Caco-2 (cell line): ENCODE measurements around the gene GRID1. TPM values are rescaled to one million over a fixed set of nuclear protein-coding genes. Genes with fewer than 3 reads are reported as not detected.

Source experiments
- BruUV-seq: library from RNA; stranded (reverse); fragments of 400-500 nt; replicated peaks from 2 replicates; lab custom pipeline; 2021; lab: Mats Ljungman, UMichigan
- CTCF ChIA-PET: fragments of 300-600 bp; sonication (Branson Sonifier 250); formaldehyde crosslinking; loops from one replicate; lab custom pipeline; 2022; ENCODE audit warnings: antibody characterized with exemption; lab: Charles Lee
- POLR2A ChIA-PET: fragments of 300-600 bp; sonication (Branson Sonifier 250); formaldehyde crosslinking; loops from one replicate; lab custom pipeline; 2022; ENCODE audit warnings: antibody characterized with exemption; lab: Charles Lee
- DNase-seq, 2 experiments: peaks; one replicate each; pipeline versions ENCODE4 v3.0.0 to v3.0.0-alpha.2; 2020 to 2022
- H3K27me3 ChIP-seq: replicated peaks from 2 replicates; pipeline ENCODE4 v1.6.0; 2011; ENCODE audit warnings: low read length; ENCODE audit not compliant: control insufficient read depth, insufficient read depth
- H3K36me3 ChIP-seq: 2 replicates; pipeline ENCODE4 v1.5.1; 2011; ENCODE audit warnings: low read length; ENCODE audit not compliant: control insufficient read depth, insufficient read depth
- H3K4me1 ChIP-seq: fragments of 250-450 bp; sonication (Bioruptor Pico); 2 replicates; pipeline ENCODE4 v1.5.1; 2020; ENCODE audit warnings: mild to moderate bottlenecking
- H3K4me3 ChIP-seq: 2 replicates; pipeline ENCODE4 v1.5.1; 2011; ENCODE audit warnings: low read depth, mild to moderate bottlenecking, control low read depth, low read length
- H3K9me3 ChIP-seq: fragments of 250-450 bp; sonication (Bioruptor Pico); 2 replicates; pipeline ENCODE4 v1.5.1; 2020; ENCODE audit warnings: mild to moderate bottlenecking, moderate library complexity
- H3K27ac Mint-ChIP-seq: one replicate; pipeline ENCODE4 v1.8.0; 2022; ENCODE audit warnings: mixed read lengths; ENCODE audit not compliant: unreplicated experiment
- H3K27me3 Mint-ChIP-seq: one replicate; pipeline ENCODE4 v1.8.0; 2022; ENCODE audit warnings: mixed read lengths; ENCODE audit not compliant: insufficient read depth, unreplicated experiment
- H3K36me3 Mint-ChIP-seq: one replicate; pipeline ENCODE4 v1.8.0; 2022; ENCODE audit warnings: mild to moderate bottlenecking, mixed read lengths; ENCODE audit not compliant: insufficient read depth, unreplicated experiment
- H3K4me1 Mint-ChIP-seq: one replicate; pipeline ENCODE4 v1.8.0; 2022; ENCODE audit warnings: low read depth, mixed read lengths; ENCODE audit not compliant: unreplicated experiment
- H3K4me3 Mint-ChIP-seq: one replicate; pipeline ENCODE4 v1.8.0; 2022; ENCODE audit warnings: mild to moderate bottlenecking, moderate library complexity, mixed read lengths; ENCODE audit not compliant: unreplicated experiment
- H3K9me3 Mint-ChIP-seq: one replicate; pipeline ENCODE4 v1.8.0; 2022; ENCODE audit warnings: mixed read lengths; ENCODE audit not compliant: unreplicated experiment
- CTCF ChIP-seq, 2 experiments: fragments of 200-600 bp in 1 of 2; IDR thresholded peaks; 1 replicate in 1 of 2; 2 replicates in 1 of 2; pipeline versions ENCODE4 v1.5.1 to v1.8.0; 2011 to 2022; ENCODE audit warnings: antibody characterized with exemption in 1 of 2, control low read depth in 1 of 2, inconsistent platforms in 1 of 2, low read depth in 1 of 2, low read length in 1 of 2, mild to moderate bottlenecking in 1 of 2, moderate library complexity in 1 of 2; ENCODE audit not compliant: insufficient read depth in 1 of 2, severe bottlenecking in 1 of 2, unreplicated experiment in 1 of 2
- intact Hi-C: fragments of 100-400 bp; cut with micrococcal nuclease; formaldehyde crosslinking; loops from one replicate; pipeline ENCODE4 v1.10.0; 2022; ENCODE audit not compliant: unreplicated experiment
- total RNA-seq: library from RNA; stranded (reverse); gene quantifications from 2 replicates; pipeline ENCODE4 v1.2.3, GENCODE V29; 2022

The GRID1 gene
- total RNA-seq, 1 experiment from 2014 or later: 8.0 TPM

GRCh38 chr10:85603151-85603940 lies 763.2 kb downstream of the GRID1 start:
- no peaks in the 10 kb centered on the region for H3K9me3 Mint-ChIP-seq
- Histone ChIP-seq H3K4me1 (no peaks in the 10 kb centered on the region), H3K36me3 (no peaks in the 10 kb centered on the region), H3K9me3 (no peaks in the 10 kb centered on the region), H3K27me3 (no peaks in the 10 kb centered on the region), H3K4me3 (no peak overlapping the region)
- ChIA-PET CTCF (no interaction called here), POLR2A (no interaction called here)
- intact Hi-C loops: no loop called here
- TF ChIP-seq CTCF (IDR thresholded peaks at IDR 0.05; ENCODE audit: insufficient read depth in 1 of 2, low read depth in 1 of 2, low read length in 1 of 2, severe bottlenecking in 1 of 2, unreplicated experiment in 1 of 2): no peak
- H3K36me3 Mint-ChIP-seq: no peaks in the 10 kb centered on the region
- no TSS peak for BruUV-seq
- no peaks in the 10 kb centered on the region for H3K27me3 Mint-ChIP-seq
- no peak overlapping the region for H3K27ac Mint-ChIP-seq
- DNase-seq: no peak
- H3K4me1 Mint-ChIP-seq: peaks cover 12% of the 10 kb centered on the region
- H3K4me3 Mint-ChIP-seq: no peak overlapping the region

GRCh38 chr10:85602713-85603112 lies 763.9 kb downstream of the GRID1 start:
- H3K4me1 Mint-ChIP-seq: peaks cover 12% of the 10 kb centered on the region
- no peak for DNase-seq
- ChIA-PET CTCF (no interaction called here), POLR2A (no interaction called here)
- H3K27ac Mint-ChIP-seq: no peak overlapping the region
- Histone ChIP-seq H3K4me3 (no peak overlapping the region), H3K4me1 (no peaks in the 10 kb centered on the region), H3K9me3 (no peaks in the 10 kb centered on the region), H3K27me3 (no peaks in the 10 kb centered on the region), H3K36me3 (no peaks in the 10 kb centered on the region)
- intact Hi-C loops: no loop called here
- no peak for TF ChIP-seq CTCF (IDR thresholded peaks at IDR 0.05; ENCODE audit: insufficient read depth in 1 of 2, low read depth in 1 of 2, low read length in 1 of 2, severe bottlenecking in 1 of 2, unreplicated experiment in 1 of 2)
- no peaks in the 10 kb centered on the region for H3K36me3 Mint-ChIP-seq
- no peak overlapping the region for H3K4me3 Mint-ChIP-seq
- no peaks in the 10 kb centered on the region for H3K9me3 Mint-ChIP-seq
- no TSS peak for BruUV-seq
- H3K27me3 Mint-ChIP-seq: no peaks in the 10 kb centered on the region

GRCh38 chr10:85602306-85602705 lies 764.3 kb downstream of the GRID1 start:
- Histone ChIP-seq H3K9me3 (no peaks in the 10 kb centered on the region), H3K36me3 (no peaks in the 10 kb centered on the region), H3K4me1 (no peaks in the 10 kb centered on the region), H3K4me3 (no peak overlapping the region), H3K27me3 (no peaks in the 10 kb centered on the region)
- no TSS peak for BruUV-seq
- POLR2A ChIA-PET: no interaction called here
- Mint-ChIP-seq H3K27ac (no peak overlapping the region), H3K27me3 (no peaks in the 10 kb centered on the region), H3K4me1 (peaks cover 12% of the 10 kb centered on the region), H3K9me3 (no peaks in the 10 kb centered on the region), H3K4me3 (no peak overlapping the region), H3K36me3 (no peaks in the 10 kb centered on the region)
- CTCF ChIA-PET: no interaction called here
- no peak for TF ChIP-seq CTCF (IDR thresholded peaks at IDR 0.05; ENCODE audit: insufficient read depth in 1 of 2, low read depth in 1 of 2, low read length in 1 of 2, severe bottlenecking in 1 of 2, unreplicated experiment in 1 of 2)
- intact Hi-C loops: no loop called here
- no peak for DNase-seq
